ENCODE results near the gene SERPINB4.

GRCh38 chr18:63686871-63687270 is 42.8 kb upstream of the SERPINB4 start:
- TF ChIP-seq BHLHE40 (IDR thresholded peaks at IDR 0.05; ENCODE audit: low read length) (no peak), PATZ1 (CRISPR knock-in tag; IDR thresholded peaks at IDR 0.05) (no peak), POLR2A (IDR thresholded peaks at IDR 0.05; ENCODE audit: insufficient read depth in 1 of 2, low read depth in 2 of 2, low read length in 2 of 2) (no peak), ZBTB33 (CRISPR knock-in tag; IDR thresholded peaks at IDR 0.05) (no peak), CHD2 (IDR thresholded peaks at IDR 0.05; ENCODE audit: low read depth, low read length) (no peak), ZNF138 (CRISPR knock-in tag; IDR thresholded peaks at IDR 0.05; ENCODE audit: low read depth) (no peak), MAFF (IDR thresholded peaks at IDR 0.05; ENCODE audit: low read depth, low read length) (no peak), FOXO4 (CRISPR knock-in tag; conservative IDR thresholded peaks at IDR 0.05) (no peak), FOXM1 (CRISPR knock-in tag; IDR thresholded peaks at IDR 0.05) (no peak)
- TF ChIP-seq, protein P1, sequence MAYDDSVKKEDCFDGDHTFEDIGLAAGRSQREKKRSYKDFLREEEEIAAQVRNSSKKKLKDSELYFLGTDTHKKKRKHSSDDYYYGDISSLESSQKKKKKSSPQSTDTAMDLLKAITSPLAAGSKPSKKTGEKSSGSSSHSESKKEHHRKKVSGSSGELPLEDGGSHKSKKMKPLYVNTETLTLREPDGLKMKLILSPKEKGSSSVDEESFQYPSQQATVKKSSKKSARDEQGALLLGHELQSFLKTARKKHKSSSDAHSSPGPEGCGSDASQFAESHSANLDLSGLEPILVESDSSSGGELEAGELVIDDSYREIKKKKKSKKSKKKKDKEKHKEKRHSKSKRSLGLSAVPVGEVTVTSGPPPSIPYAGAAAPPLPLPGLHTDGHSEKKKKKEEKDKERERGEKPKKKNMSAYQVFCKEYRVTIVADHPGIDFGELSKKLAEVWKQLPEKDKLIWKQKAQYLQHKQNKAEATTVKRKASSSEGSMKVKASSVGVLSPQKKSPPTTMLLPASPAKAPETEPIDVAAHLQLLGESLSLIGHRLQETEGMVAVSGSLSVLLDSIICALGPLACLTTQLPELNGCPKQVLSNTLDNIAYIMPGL (CRISPR knock-in tag; IDR thresholded peaks at IDR 0.05; ENCODE audit: borderline replicate concordance in 1 of 2, low read depth in 1 of 2), result no peak

Measured in HepG2 (cell line).